ENCODE measurements around the gene P2RY8. TPM values are rescaled to one million over a fixed set of nuclear protein-coding genes. Genes with fewer than 3 reads are reported as not detected.

The P2RY8 gene
- total RNA-seq, 1 experiment from 2014 or later: not detected

Other genes starting within 250 kb of the P2RY8 start
- not detected in 2 replicates for gene IL3RA, start 200.4 kb downstream of the P2RY8 start, total RNA-seq (2014; rRNA removed; shearing (Covaris generic))
- 631 and 697 TPM in 2 replicates for gene SLC25A6, start 145.1 kb downstream of the P2RY8 start, total RNA-seq (2014; rRNA removed; shearing (Covaris generic))
- gene ASMTL, start 84.3 kb downstream of the P2RY8 start, total RNA-seq (2014; rRNA removed; shearing (Covaris generic)): 214 and 257 TPM in 2 replicates
- gene AKAP17A, start 54.4 kb upstream of the P2RY8 start, total RNA-seq (2014; rRNA removed; shearing (Covaris generic)): 37.1 and 38.3 TPM in 2 replicates
- gene ASMT, start 77.9 kb upstream of the P2RY8 start, total RNA-seq (2014; rRNA removed; shearing (Covaris generic)): not detected in 2 replicates